HG03139 (cell line): ENCODE results near the gene EML6.

Source experiments
- ATAC-seq: cut with Tn5 transposase; IDR thresholded peaks from one replicate; pipeline ENCODE4 v1.9.1; 2021; ENCODE audit not compliant: unreplicated experiment

Gene EML6

GRCh38 chr2:54942373-54942772 lies 218.9 kb downstream of the EML6 start:
- ATAC-seq: no peak

DNA sequence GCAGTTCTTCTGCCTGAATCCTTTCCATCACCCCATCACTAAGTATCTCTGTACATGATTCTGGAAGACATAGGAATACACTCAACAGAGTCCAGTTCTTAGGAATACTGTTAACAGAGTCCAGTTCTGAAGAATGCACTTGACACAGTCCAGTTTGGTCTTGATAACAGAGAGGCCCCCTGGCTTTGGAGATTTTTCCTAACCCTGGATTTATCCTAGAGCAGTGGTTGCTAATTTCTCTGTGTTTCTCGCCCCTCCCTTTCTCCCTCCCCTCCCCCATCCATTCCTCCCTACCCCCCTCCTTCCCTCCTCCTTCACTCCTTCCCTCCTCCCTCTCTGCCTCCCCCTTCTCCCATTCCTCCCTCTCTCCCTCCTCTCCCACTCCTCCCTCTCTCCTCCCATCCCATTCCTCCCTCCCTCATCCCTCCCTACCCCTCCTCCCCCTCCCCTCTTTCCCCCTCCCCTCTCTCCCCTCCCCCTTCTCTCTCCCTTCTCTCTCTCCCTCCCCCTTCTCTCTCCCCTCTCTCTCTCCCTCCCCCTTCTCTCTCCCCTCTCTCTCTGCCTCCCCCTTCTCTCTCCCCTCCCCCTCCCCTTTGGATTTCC lies 221.4 kb downstream of the EML6 start:
- no peak for ATAC-seq

GRCh38 chr2:54945391-54946219 lies 222.1 kb downstream of the EML6 start:
- ATAC-seq: no peak

DNA sequence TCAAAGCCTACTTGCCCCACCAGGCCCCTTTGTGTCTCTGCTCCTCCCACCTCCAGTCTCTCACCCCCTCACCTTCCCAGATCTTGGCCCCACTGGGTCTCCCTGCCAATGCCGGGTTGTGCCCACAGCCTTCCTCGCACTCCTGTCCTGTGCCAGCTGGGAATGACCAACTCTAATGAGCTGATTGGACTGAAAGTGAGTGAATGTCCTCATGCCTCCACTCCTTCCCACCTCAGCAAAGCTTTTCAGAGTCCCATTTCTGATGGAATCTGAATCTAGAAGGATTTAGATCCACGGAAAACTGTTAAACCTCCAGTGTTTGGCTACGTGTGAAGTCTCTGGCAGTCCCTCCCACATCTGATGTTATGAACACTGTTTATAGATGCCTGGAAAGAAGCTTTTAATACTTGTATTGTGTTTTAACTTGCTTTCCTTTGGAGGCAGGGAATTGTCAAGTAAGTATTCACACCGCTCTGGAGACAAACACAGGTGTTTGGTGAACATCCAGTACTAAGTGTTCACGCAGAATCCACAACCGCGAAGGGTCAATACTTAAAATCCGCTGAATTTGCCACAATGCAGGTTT lies 222.9 kb downstream of the EML6 start:
- ATAC-seq: no peak

GRCh38 chr2:54947136-54947535 lies 223.7 kb downstream of the EML6 start:
- ATAC-seq: no peak

- ATAC-seq: no peak
Measured at GRCh38 chr2:54947646-54948045, 224.2 kb downstream of the EML6 start.

DNA sequence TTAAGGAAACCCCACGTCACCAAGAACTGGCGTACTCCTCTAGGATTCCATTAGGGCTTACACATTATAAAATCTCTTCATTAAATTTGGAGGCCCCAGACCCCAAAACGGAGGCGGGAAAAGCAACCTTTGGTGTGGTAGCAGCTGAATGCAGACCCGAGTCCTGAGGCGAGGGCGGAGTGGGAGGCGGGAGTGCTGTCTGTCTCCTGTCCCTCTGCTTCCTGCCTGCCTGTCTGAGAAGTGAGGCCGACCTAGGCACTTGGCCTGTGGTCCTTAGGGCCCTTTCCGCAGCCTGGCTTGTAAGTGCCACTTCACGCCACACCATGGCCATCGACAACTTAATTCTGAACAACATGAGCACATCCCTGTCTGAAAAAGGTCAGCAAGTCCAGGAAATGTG lies 224.7 kb downstream of the EML6 start:
- no peak for ATAC-seq

GRCh38 chr2:54949431-54949830 lies 226.0 kb downstream of the EML6 start:
- no peak for ATAC-seq

- ATAC-seq: no peak
Measured at GRCh38 chr2:54950811-54951210, 227.3 kb downstream of the EML6 start.

GRCh38 chr2:54952425-54952824 lies 229.0 kb downstream of the EML6 start:
- no peak for ATAC-seq

DNA sequence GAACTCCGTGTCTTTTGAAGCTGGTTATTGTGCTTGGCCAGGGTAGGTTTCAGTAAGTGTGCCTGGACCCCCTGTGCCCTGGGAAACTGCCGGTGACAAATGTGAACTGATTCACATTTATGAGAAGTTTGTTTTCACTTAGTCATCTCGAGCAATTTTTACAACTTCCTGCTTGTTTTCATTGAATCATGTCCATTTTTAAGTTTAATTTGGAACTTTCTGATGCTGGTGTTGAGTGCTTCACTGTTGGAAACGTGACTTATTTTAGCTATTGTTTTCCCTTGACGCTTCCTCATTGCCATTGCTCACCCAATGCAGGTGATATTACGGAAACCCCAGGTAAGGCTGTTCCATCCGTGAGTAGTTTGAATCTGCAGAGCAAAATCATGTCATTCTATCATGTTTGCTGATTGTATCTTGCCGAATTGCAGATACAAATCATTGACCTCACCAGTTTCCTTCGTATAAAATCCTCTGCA lies 229.6 kb downstream of the EML6 start:
- no peak for ATAC-seq

DNA sequence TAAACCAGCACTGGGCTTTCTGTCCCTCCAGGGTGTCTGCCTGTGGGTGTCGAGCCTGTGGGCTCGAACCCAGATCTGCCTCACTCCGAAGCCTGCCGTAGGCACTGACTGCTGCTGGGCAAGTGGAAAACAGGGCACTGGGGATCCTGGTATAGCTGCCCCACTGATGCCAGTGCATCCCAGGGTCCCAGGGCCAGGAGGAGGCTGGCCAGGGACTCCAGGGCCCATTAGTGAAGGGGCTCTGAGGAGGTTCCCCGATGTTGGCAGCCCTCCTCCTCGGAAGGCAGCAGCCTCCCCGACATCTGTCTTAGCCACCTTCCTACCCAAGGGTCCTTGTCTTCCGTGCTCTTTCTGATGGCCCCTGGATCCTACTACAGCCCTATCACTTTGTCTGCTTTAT lies 230.7 kb downstream of the EML6 start:
- no peak for ATAC-seq

- ATAC-seq: no peak
Measured at GRCh38 chr2:54954705-54955357, 231.4 kb downstream of the EML6 start.

GRCh38 chr2:54955358-54956110 lies 232.1 kb downstream of the EML6 start:
- ATAC-seq: no peak

- ATAC-seq: no peak
Measured at GRCh38 chr2:54956111-54956627, 232.7 kb downstream of the EML6 start.

GRCh38 chr2:54957321-54957999 lies 234.0 kb downstream of the EML6 start:
- no peak for ATAC-seq

DNA sequence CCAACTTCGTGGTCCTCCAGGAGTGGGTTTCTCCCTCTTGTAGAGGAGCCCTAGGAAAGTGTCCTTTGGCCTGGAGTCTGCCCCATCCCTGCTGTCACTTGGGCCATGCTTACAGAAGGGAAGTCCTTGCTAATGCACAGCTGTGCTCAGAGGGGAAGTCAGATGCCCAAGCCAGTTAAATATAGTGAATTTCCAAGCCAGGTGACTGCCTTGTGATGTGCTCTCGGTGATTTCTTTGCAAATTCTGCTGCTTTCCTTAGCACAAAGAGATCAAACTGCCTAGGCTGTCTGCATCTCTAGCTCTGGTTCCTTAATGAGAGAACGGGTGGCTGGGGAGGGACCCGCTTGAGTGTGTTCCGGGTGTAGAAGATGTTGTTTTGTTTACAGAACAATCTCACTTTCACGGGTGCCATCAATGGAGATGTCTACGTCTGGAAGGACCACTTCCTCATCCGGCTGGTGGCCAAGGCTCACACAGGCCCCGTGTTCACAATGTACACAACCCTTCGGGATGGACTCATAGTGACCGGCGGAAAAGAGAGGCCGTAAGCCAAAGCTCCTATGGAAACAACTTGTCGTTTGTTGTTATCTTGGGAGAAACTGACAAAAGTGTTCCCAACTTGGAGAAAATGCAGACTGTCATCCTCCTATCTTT lies 235.4 kb downstream of the EML6 start:
- ATAC-seq: no peak

DNA sequence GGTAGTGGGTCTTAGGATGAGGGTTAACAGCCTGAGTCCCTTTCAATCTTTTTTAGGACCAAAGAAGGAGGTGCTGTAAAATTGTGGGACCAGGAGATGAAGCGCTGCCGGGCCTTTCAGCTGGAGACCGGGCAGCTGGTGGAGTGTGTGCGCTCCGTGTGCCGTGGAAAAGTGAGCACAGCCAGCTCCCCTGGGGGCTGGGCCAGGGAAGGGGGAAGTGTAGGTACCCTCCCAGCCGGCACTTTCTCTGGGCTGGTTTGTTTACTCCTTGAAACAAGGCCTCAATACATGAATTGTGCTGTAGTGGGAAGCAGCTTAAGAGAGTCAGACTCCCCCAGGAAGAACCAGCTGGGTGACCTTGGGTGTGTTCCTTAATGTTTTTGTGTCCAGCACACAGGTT lies 236.7 kb downstream of the EML6 start:
- no peak for ATAC-seq

DNA sequence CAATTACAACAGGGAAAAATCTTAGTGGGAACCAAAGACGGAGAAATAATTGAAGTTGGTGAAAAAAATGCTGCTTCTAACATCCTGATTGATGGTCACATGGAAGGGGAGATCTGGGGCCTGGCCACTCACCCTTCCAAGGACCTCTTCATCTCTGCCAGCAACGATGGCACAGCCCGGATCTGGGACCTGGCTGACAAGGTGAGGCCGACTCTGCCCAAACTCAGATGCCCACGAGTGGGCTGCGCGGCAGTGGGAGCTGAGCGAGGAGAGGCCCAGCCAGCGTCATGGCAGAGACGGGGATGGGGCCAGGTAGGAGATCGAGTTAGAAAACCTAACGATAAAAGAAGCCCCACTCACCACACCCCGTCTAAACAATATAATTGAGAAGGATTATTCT lies 239.0 kb downstream of the EML6 start:
- ATAC-seq: no peak
